Measurements from ENCODE around the gene IGSF11. TPM values are rescaled to one million over a fixed set of nuclear protein-coding genes. Genes with fewer than 3 reads are reported as not detected.
A peak's percentile ranks its signal among the peaks of the same experiment; 100 is the strongest.
"Not testable (repeated sequence)": the region's sequence is repeated elsewhere in the genome, so short reads cannot be mapped to it uniquely, and the experiment has no call there.

IGSF11 gene
- total RNA-seq, result 10 to 100 TPM; 17.7 to 72.3 (median 34.7) TPM

DNA sequence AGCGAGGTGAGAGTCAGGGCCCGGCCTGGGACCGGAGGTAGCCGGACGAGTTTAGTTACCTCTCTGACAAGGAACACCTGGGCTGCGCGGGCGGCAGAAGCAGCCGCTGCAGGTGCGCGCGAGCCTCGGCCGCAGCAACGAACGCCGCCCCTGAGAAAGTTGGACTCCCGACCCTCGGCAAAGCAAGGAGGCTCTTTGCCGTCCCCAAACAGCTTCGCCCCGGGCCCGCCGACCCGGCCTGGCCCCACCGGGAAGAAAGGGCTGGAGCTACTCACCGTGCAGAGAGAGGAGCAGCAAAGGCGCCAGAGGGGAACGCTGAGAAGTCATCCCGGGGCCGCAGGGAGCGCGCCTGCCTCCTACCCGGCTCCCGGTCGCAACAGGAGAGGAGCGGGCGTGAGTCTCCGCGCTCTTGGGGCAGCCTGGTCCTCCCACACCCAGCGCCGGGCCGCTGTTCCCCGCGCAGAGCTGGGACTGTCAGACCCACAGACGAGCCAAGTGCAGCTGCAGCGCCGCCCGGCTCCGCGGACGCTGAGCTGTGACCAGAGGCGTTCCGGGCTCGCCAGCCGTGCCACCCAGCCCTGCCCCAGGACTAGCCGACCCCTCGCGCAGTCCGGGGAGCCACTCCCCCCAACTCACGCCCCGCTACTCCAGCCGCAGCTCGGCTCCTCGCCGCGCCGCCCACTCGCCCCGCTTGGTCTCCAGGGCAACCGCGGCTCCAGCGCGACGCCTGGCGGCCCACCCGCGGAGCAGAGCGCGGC, at the start of gene IGSF11:
TSS of gene IGSF11 (minus strand) at position 591 of the 758 bp plus-strand sequence. CDS start at position 327, 264 bp downstream.
- TF ChIP-seq EP300 (IDR thresholded peaks at IDR 0.05) (peak in 1 of 2 donors; percentile 87), CTCF (IDR thresholded peaks at IDR 0.05) (peak; percentile 46 to 95 (median 87)), POLR2A (IDR thresholded peaks at IDR 0.05) (peak; percentile 29 to 64)
- peaks cover 0 to 6% (median 2%) of the 10 kb centered on the region in 4 donors for H3K4me1 ChIP-seq
- H3K27ac ChIP-seq, result peak within 1 kb of the TSS; percentile 64 to 86 (median 70)
- WGBS, 2 donors, result 0 to 2% methylated on average over 9 to 40 of the region's 80 CpGs
- no peaks in the 10 kb centered on the region for H3K36me3 ChIP-seq
- peak; percentile 23 to 53 for DNase-seq (ENCODE audit: low spot score in 2 of 2)
- H3K4me3 ChIP-seq, result peak within 1 kb of the TSS; percentile 44 to 71 (median 58)
- no peaks in the 10 kb centered on the region for H3K9me3 ChIP-seq
- peaks cover 0 to 6% of the 10 kb centered on the region in 2 donors for H3K27me3 ChIP-seq

GRCh38 chr3:119080364-119080763, 45.7 kb upstream of the IGSF11 start:
- H3K9me3 ChIP-seq, result peaks cover 0 to 9% (median 2%) of the 10 kb centered on the region in 4 donors
- no peak overlapping the region for H3K27ac ChIP-seq
- no peaks in the 10 kb centered on the region for H3K4me1 ChIP-seq
- no peaks in the 10 kb centered on the region for H3K36me3 ChIP-seq
- H3K4me3 ChIP-seq, result no peak overlapping the region
- WGBS, 2 donors, result 32 to 46% methylated on average over 1 of the region's 1 CpG
- no peak for DNase-seq (ENCODE audit: low spot score in 2 of 2)
- no peaks in the 10 kb centered on the region for H3K27me3 ChIP-seq
- TF ChIP-seq EP300 (IDR thresholded peaks at IDR 0.05), result no peak
- no peak for TF ChIP-seq CTCF (IDR thresholded peaks at IDR 0.05)
- no peak for TF ChIP-seq POLR2A (IDR thresholded peaks at IDR 0.05)

DNA sequence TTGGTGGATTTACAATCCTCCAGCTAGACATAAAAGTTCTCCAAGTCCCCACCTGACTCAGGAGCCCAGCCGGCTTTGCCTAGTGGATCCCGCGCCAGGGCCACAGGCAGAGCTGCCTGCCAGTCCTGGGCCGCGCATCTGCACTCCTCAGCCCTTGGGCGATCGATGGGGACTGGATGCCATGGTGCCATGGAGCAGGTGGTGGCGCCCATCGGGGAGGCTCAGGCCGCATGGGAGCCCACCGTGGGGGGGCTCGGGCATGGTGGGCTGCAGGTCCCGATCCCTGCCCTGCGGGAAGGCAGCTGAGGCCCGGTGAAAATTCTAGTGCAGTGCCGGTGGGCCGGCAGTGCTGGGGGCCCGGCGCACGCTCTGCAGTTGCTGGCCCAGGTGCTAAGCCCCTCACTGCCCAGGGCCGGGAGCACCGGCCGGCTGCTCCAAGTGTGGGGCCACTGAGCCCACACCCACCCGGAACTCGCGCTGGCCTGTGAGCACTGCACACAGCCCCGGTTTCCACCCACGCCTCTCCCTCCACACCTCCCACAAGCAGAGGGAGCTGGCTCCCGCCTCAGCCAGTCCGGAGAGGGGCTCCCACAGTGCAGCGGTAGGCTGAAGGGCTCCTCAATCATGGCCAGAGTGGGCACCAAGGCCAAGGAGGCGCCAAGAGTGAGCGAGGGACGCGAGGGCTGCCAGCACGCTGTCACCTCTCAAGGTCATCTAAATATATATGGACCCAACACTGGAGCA, 38.8 kb upstream of the IGSF11 start:
- peaks cover 0 to 12% (median 2%) of the 10 kb centered on the region in 4 donors for H3K9me3 ChIP-seq
- no peak for DNase-seq (ENCODE audit: low spot score in 2 of 2)
- H3K27me3 ChIP-seq, result no peaks in the 10 kb centered on the region
- H3K36me3 ChIP-seq, result no peaks in the 10 kb centered on the region
- TF ChIP-seq POLR2A (IDR thresholded peaks at IDR 0.05), result no peak
- no peak for TF ChIP-seq CTCF (IDR thresholded peaks at IDR 0.05)
- TF ChIP-seq EP300 (IDR thresholded peaks at IDR 0.05), result no peak
- WGBS, 2 donors, result 95 to 99% methylated on average over 12 to 18 of the region's 36 CpGs
- no peak overlapping the region for H3K27ac ChIP-seq
- no peaks in the 10 kb centered on the region for H3K4me1 ChIP-seq
- H3K4me3 ChIP-seq, result no peak overlapping the region

GRCh38 chr3:119072451-119072850, 37.8 kb upstream of the IGSF11 start:
- H3K27me3 ChIP-seq; H3K4me3 ChIP-seq; H3K36me3 ChIP-seq; H3K9me3 ChIP-seq; H3K4me1 ChIP-seq; H3K27ac ChIP-seq; DNase-seq (ENCODE audit: low spot score in 2 of 2): not testable (repeated sequence)
- 90 to 92% methylated on average over 15 of the region's 15 CpGs for WGBS, 2 donors

GRCh38 chr3:119069725-119070124, 35.1 kb upstream of the IGSF11 start:
- Histone ChIP-seq H3K4me1 (no peaks in the 10 kb centered on the region), H3K27me3 (no peaks in the 10 kb centered on the region), H3K27ac (no peak overlapping the region), H3K9me3 (peaks cover 0 to 10% (median 0%) of the 10 kb centered on the region in 4 donors), H3K4me3 (no peak overlapping the region), H3K36me3 (no peaks in the 10 kb centered on the region)
- 78 to 79% methylated on average over 3 of the region's 3 CpGs for WGBS, 2 donors
- no peak for DNase-seq (ENCODE audit: low spot score in 2 of 2)
- TF ChIP-seq POLR2A (IDR thresholded peaks at IDR 0.05) (no peak), CTCF (IDR thresholded peaks at IDR 0.05) (no peak), EP300 (IDR thresholded peaks at IDR 0.05) (no peak)
